NCI-H2196 treated with DMSO at 0.1 percent for 48 hours (cell line): ENCODE measurements around the gene EIF3M.
"Not testable (repeated sequence)": the region's sequence is repeated elsewhere in the genome, so short reads cannot be mapped to it uniquely, and the experiment has no call there.

Experiments
- DNase-seq: peaks from one replicate; lab custom pipeline; 2025; ENCODE audit not compliant: unreplicated experiment; lab: John Stamatoyannopoulos, UW

Gene EIF3M

GRCh38 chr11:32594272-32594671 is 10.6 kb downstream of the EIF3M start:
- DNase-seq: no peak

GRCh38 chr11:32596114-32596513 is 12.5 kb downstream of the EIF3M start:
- DNase-seq: not testable (repeated sequence)

GRCh38 chr11:32597921-32598320 is 14.3 kb downstream of the EIF3M start:
- DNase-seq: no peak

- no peak for DNase-seq
These were observed 19.2 kb downstream of the EIF3M start for GRCh38 chr11:32602657-32603415.

GRCh38 chr11:32606220-32606619 is 22.6 kb downstream of the EIF3M start:
- no peak for DNase-seq

GRCh38 chr11:32608826-32609225 is 25.2 kb downstream of the EIF3M start:
- DNase-seq: not testable (repeated sequence)

- DNase-seq: no peak
These were observed 27.2 kb downstream of the EIF3M start for GRCh38 chr11:32610797-32611352.

GRCh38 chr11:32613500-32614151 is 30.0 kb downstream of the EIF3M start:
- DNase-seq: no peak

- DNase-seq: no peak
These were observed 31.8 kb downstream of the EIF3M start for GRCh38 chr11:32615422-32615821.

GRCh38 chr11:32616903-32617302 is 33.3 kb downstream of the EIF3M start:
- no peak for DNase-seq

GRCh38 chr11:32630844-32631243 is 47.2 kb downstream of the EIF3M start:
- DNase-seq: no peak

- DNase-seq: no peak
These were observed 52.2 kb downstream of the EIF3M start for GRCh38 chr11:32635819-32636218.

GRCh38 chr11:32641361-32641760 is 57.7 kb downstream of the EIF3M start:
- DNase-seq: no peak

- DNase-seq: no peak
These were observed 59.9 kb downstream of the EIF3M start for GRCh38 chr11:32643526-32643925.
